22Rv1 (cell line): ENCODE results near the gene FSD1.

Experiments used
- H3K27ac ChIP-seq: fragments of 450-650 bp; 2 replicates; pipeline ENCODE4 v1.5.1; 2017
- CTCF ChIP-seq: fragments of 450-650 bp; IDR thresholded peaks from 2 replicates; pipeline ENCODE4 v1.5.1; 2017; ENCODE audit warnings: mild to moderate bottlenecking
- ZFX ChIP-seq: fragments of 450-650 bp; IDR thresholded peaks from 2 replicates; pipeline ENCODE4 v1.6.1; 2017; ENCODE audit warnings: antibody characterized with exemption, borderline replicate concordance

FSD1 gene

GRCh38 chr19:4288091-4288777 is 16.2 kb upstream of the FSD1 start:
- H3K27ac ChIP-seq: no peak overlapping the region
- no peak for TF ChIP-seq ZFX
- no peak for TF ChIP-seq CTCF

GRCh38 chr19:4291184-4291732 is 13.1 kb upstream of the FSD1 start:
- no peak overlapping the region for H3K27ac ChIP-seq
- TF ChIP-seq ZFX: no peak
- TF ChIP-seq CTCF: no peak

GRCh38 chr19:4292515-4292914 is 11.9 kb upstream of the FSD1 start:
- no peak for TF ChIP-seq ZFX
- no peak for TF ChIP-seq CTCF
- H3K27ac ChIP-seq: no peak overlapping the region

GRCh38 chr19:4294389-4294788 is 10.0 kb upstream of the FSD1 start:
- H3K27ac ChIP-seq: no peak overlapping the region

GRCh38 chr19:4295972-4296771 is 8.2 kb upstream of the FSD1 start:
- no peak for TF ChIP-seq CTCF
- TF ChIP-seq ZFX: no peak
- no peak overlapping the region for H3K27ac ChIP-seq

More at GRCh38 chr19:4294389-4294788, 10.0 kb upstream of the FSD1 start:
- TF ChIP-seq ZFX (no peak), CTCF (no peak)

GRCh38 chr19:4297901-4298809 is 6.2 kb upstream of the FSD1 start:
- no peak overlapping the region for H3K27ac ChIP-seq
- no peak for TF ChIP-seq CTCF
- no peak for TF ChIP-seq ZFX
